B cell (primary cell): ENCODE measurements around the gene GYS1. TPM values are rescaled to one million over a fixed set of nuclear protein-coding genes. Genes with fewer than 3 reads are reported as not detected.

Experiments
- ATAC-seq: fragments of 200-7000 bp; cut with Tn5 transposase; one replicate; pipeline ENCODE4 v1.10.0; 2021; ENCODE audit warnings: low read depth, mild to moderate bottlenecking, moderate number of reproducible peaks, moderate library complexity
- CTCF ChIA-PET: fragments of 350-600 bp; sonication (Branson Sonifier 250); formaldehyde crosslinking; loops from one replicate; lab custom pipeline; 2021; ENCODE audit warnings: antibody characterized with exemption, inconsistent platforms; lab: Charles Lee
- POLR2A ChIA-PET: fragments of 350-600 bp; sonication (Branson Sonifier 250); formaldehyde crosslinking; loops from one replicate; lab custom pipeline; 2021; ENCODE audit warnings: antibody characterized with exemption; lab: Charles Lee
- DNase-seq: peaks from one replicate; pipeline ENCODE4 v3.0.0; 2013
- H2AFZ ChIP-seq: 2 replicates; pipeline ENCODE4 v1.6.1; 2012; ENCODE audit warnings: mild to moderate bottlenecking, low read depth, low read length; ENCODE audit not compliant: insufficient read depth, poor library complexity, severe bottlenecking
- H3K27ac ChIP-seq, 2 donors: 1 replicate in 1 of 2; 2 replicates in 1 of 2; pipeline ENCODE4 v1.5.1; 2012 to 2013; ENCODE audit warnings: low read length in 2 of 2, mild to moderate bottlenecking in 2 of 2, moderate library complexity in 1 of 2
- H3K27me3 ChIP-seq, 4 experiments: fragments of 200-600 bp in 1 of 4; sonication (generic) in 1 of 4; replicated peaks in 1 of 4; 1 replicate in 2 of 4; 2 replicates in 2 of 4; pipeline versions ENCODE4 v1.6.1 to v1.7.0; 2013 to 2016; ENCODE audit warnings: low read length in 3 of 4, mild to moderate bottlenecking in 2 of 4, mixed read lengths in 1 of 4, moderate library complexity in 1 of 4; ENCODE audit not compliant: insufficient read depth in 4 of 4, control insufficient read depth in 3 of 4; ENCODE audit errors: control extremely low read depth in 1 of 4
- H3K36me3 ChIP-seq, 2 experiments: replicated peaks in 1 of 2; 1 replicate in 1 of 2; 2 replicates in 1 of 2; pipeline versions ENCODE4 v1.6.1 to v1.7.1; 2013; ENCODE audit warnings: low read length in 1 of 2; ENCODE audit not compliant: insufficient read depth in 2 of 2, control insufficient read depth in 1 of 2; ENCODE audit errors: control extremely low read depth in 1 of 2, extremely low read depth in 1 of 2
- H3K4me1 ChIP-seq, 2 donors: fragments of 200-600 bp in 1 of 2; sonication (generic) in 1 of 2; 1 replicate in 1 of 2; 2 replicates in 1 of 2; pipeline versions ENCODE4 v1.5.1 to v1.6.1; 2013 to 2017; ENCODE audit warnings: low read length in 2 of 2; ENCODE audit not compliant: control insufficient read depth in 2 of 2, insufficient read depth in 2 of 2
- H3K4me2 ChIP-seq: replicated peaks from 2 replicates; pipeline ENCODE3; 2012; ENCODE audit warnings: mild to moderate bottlenecking, low read depth, low read length; ENCODE audit not compliant: poor library complexity, severe bottlenecking
- H3K4me3 ChIP-seq, 5 experiments: fragments of 200-600 bp in 1 of 5; sonication (generic) in 1 of 5; 1 replicate in 3 of 5; 2 replicates in 2 of 5; pipeline versions ENCODE4 v1.5.1 to v1.7.0; 2011 to 2016; ENCODE audit warnings: low read length in 4 of 5, mild to moderate bottlenecking in 4 of 5, low read depth in 2 of 5, control low read depth in 1 of 5, moderate library complexity in 1 of 5; ENCODE audit not compliant: insufficient read depth in 1 of 5; ENCODE audit errors: control extremely low read depth in 1 of 5, extremely low read depth in 1 of 5
- H3K79me2 ChIP-seq: fragments of 200-600 bp; sonication (generic); one replicate; pipeline ENCODE4 v1.6.0; 2016; ENCODE audit warnings: low read length; ENCODE audit not compliant: control insufficient read depth, insufficient read depth
- H3K9ac ChIP-seq: fragments of 200-600 bp; sonication (generic); 2 replicates; pipeline ENCODE4 v1.6.1; 2017; ENCODE audit warnings: mild to moderate bottlenecking, low read length, moderate library complexity
- H3K9me3 ChIP-seq, 3 donors: one replicate each; pipeline versions ENCODE4 v1.6.1 to v1.7.1; 2013; ENCODE audit warnings: low read length in 2 of 3; ENCODE audit not compliant: control insufficient read depth in 2 of 3, insufficient read depth in 1 of 3; ENCODE audit errors: control extremely low read depth in 1 of 3
- H4K20me1 ChIP-seq: 2 replicates; pipeline ENCODE4 v1.6.0; 2012; ENCODE audit warnings: mild to moderate bottlenecking, low read length; ENCODE audit not compliant: insufficient read depth, control insufficient read depth, poor library complexity, severe bottlenecking
- H3K27ac Mint-ChIP-seq: one replicate; pipeline ENCODE4 v1.8.0; 2021; ENCODE audit warnings: mixed read lengths
- H3K27me3 Mint-ChIP-seq: one replicate; pipeline ENCODE4 v1.8.0; 2021; ENCODE audit warnings: mixed read lengths
- H3K4me1 Mint-ChIP-seq: one replicate; pipeline ENCODE4 v1.8.0; 2021; ENCODE audit warnings: mixed read lengths
- H3K4me3 Mint-ChIP-seq: one replicate; pipeline ENCODE4 v1.8.0; 2021; ENCODE audit warnings: mixed read lengths
- H3K9me3 Mint-ChIP-seq: one replicate; pipeline ENCODE4 v1.8.0; 2022; ENCODE audit warnings: mixed read lengths; ENCODE audit not compliant: insufficient read depth
- CTCF ChIP-seq: fragments of 200-600 bp; IDR thresholded peaks from one replicate; pipeline ENCODE4 v1.8.0; 2022; ENCODE audit warnings: antibody characterized with exemption, mild to moderate bottlenecking
- EZH2 ChIP-seq: IDR thresholded peaks from 2 replicates; pipeline ENCODE4 v1.6.1; 2012; ENCODE audit warnings: borderline replicate concordance, low read depth, mild to moderate bottlenecking, moderate library complexity, low read length; ENCODE audit not compliant: insufficient read depth, poor library complexity, severe bottlenecking
- WGBS: methylation state at CpG from one replicate; pipeline ENCODE4 v1.1.5; 2013; ENCODE audit warnings: missing lambda C conversion rate; ENCODE audit not compliant: insufficient coverage; 5-methylcytosine and 5-hydroxymethylcytosine counted together
- intact Hi-C: fragments of 100-400 bp; cut with micrococcal nuclease; formaldehyde crosslinking; loops from one replicate; pipeline ENCODE4 v1.10.0; 2022
- polyA plus RNA-seq: library from polyadenylated mRNA; depleted of rRNA; stranded (reverse); fragments of >200 nt; gene quantifications from 2 replicates; pipeline ENCODE4 v1.2.3, GENCODE V29; 2012
- total RNA-seq, 2 donors: library from RNA; stranded (reverse); fragments of 120-200 nt in 1 of 2; gene quantifications; 1 replicate in 1 of 2; 2 replicates in 1 of 2; pipeline versions ENCODE4 v1.2.3 to v1.2.4, GENCODE V29; 2013 to 2022

GYS1 gene
- total and polyA plus RNA-seq, 2 donors (not counting 1 experiment from before 2014, with no cell fraction given) = 28.9 to 62.7 TPM

- no peaks in the 10 kb centered on the region for H3K27me3 Mint-ChIP-seq
- H3K9me3 Mint-ChIP-seq = no peaks in the 10 kb centered on the region
- Histone ChIP-seq H3K4me2 (peak overlapping the region; percentile 75), H3K9me3 (peaks cover 0 to 5% (median 0%) of the 10 kb centered on the region in 3 donors), H4K20me1 (peaks cover 22% of the 10 kb centered on the region), H3K27me3 (no peaks in the 10 kb centered on the region), H2AFZ (no peak overlapping the region), H3K27ac (peak overlapping the region; percentile 20 to 84), H3K9ac (peak overlapping the region; percentile 74), H3K4me3 (peak overlapping the region; percentile 73 to 90 (median 84)), H3K36me3 (peaks cover 0 to 40% of the 10 kb centered on the region in 2 experiments), H3K4me1 (peaks cover 40 to 62% of the 10 kb centered on the region in 2 donors), H3K79me2 (peaks cover 26% of the 10 kb centered on the region)
- DNase-seq (no peak), ATAC-seq (no peak)
- intact Hi-C loops = no loop called here
- H3K4me3 Mint-ChIP-seq = peak overlapping the region; percentile 100
- TF ChIP-seq EZH2 (no peak), CTCF (no peak)
- peaks cover 71% of the 10 kb centered on the region for H3K4me1 Mint-ChIP-seq
- H3K27ac Mint-ChIP-seq = peak overlapping the region; percentile 99
- WGBS = 65% methylated on average over 5 of the region's 10 CpGs
- CTCF ChIA-PET = interaction anchor here (0.6 to 4.1 kb wide), 13 partner anchors 10 to 181 kb away, joined by 3 to 17 read pairs (median 4); partner anchors contain the start of genes GYS1, HSD17B14, NUCB1 and RUVBL2
- POLR2A ChIA-PET = interaction anchor here (0.5 to 3.2 kb wide), 9 partner anchors 10 to 155 kb away, joined by 3 to 17 read pairs (median 5); partner anchors contain the start of genes GYS1, NUCB1 and RUVBL2
Observed at GRCh38 chr19:48966541-48967345, 26.4 kb downstream of the GYS1 start.
